ENCODE data around the gene PNMA6E.
"Not testable (repeated sequence)": the region's sequence is repeated elsewhere in the genome, so short reads cannot be mapped to it uniquely, and the experiment has no call there.

PNMA6E gene

GRCh38 chrX:153406011-153406410 is 4.9 kb upstream of the PNMA6E start:
- in situ Hi-C loops (cut with MboI; ENCODE audit: low pct_unique_long_range_greater_than_20kb, low sequenced_read_pairs, unreplicated experiment), result no loop called here
- no peak for TF ChIP-seq CTCF (IDR thresholded peaks at IDR 0.05; ENCODE audit: extremely low read depth, insufficient read depth, missing control alignments)
- no peak for DNase-seq (ENCODE audit: low spot score)

GRCh38 chrX:153405426-153405825 is 4.3 kb upstream of the PNMA6E start:
- TF ChIP-seq CTCF (IDR thresholded peaks at IDR 0.05; ENCODE audit: extremely low read depth, insufficient read depth, missing control alignments), result no peak

GRCh38 chrX:153404333-153404732 is 3.2 kb upstream of the PNMA6E start:
- in situ Hi-C loops (cut with MboI; ENCODE audit: low pct_unique_long_range_greater_than_20kb, low sequenced_read_pairs, unreplicated experiment), result not testable (repeated sequence)

More at GRCh38 chrX:153405426-153405825, 4.3 kb upstream of the PNMA6E start:
- in situ Hi-C loops (cut with MboI; ENCODE audit: low pct_unique_long_range_greater_than_20kb, low sequenced_read_pairs, unreplicated experiment), result no loop called here
- no peak for DNase-seq (ENCODE audit: low spot score)

GRCh38 chrX:153400146-153401132 is 711 bp downstream of the PNMA6E start:
- in situ Hi-C loops (cut with MboI; ENCODE audit: low pct_unique_long_range_greater_than_20kb, low sequenced_read_pairs, unreplicated experiment), result no loop called here
- peak; percentile 88 for DNase-seq (ENCODE audit: low spot score)
- TF ChIP-seq CTCF (IDR thresholded peaks at IDR 0.05; ENCODE audit: extremely low read depth, insufficient read depth, missing control alignments), result peak; percentile 96

More at GRCh38 chrX:153404333-153404732, 3.2 kb upstream of the PNMA6E start:
- DNase-seq (ENCODE audit: low spot score), result not testable (repeated sequence)

- no peak for TF ChIP-seq CTCF (IDR thresholded peaks at IDR 0.05; ENCODE audit: extremely low read depth, insufficient read depth, missing control alignments)
- no peak for DNase-seq (ENCODE audit: low spot score)
- in situ Hi-C loops (cut with MboI; ENCODE audit: low pct_unique_long_range_greater_than_20kb, low sequenced_read_pairs, unreplicated experiment), result no loop called here
Observed at GRCh38 chrX:153398275-153398960, 2.7 kb downstream of the PNMA6E start.

- no peak for TF ChIP-seq CTCF (IDR thresholded peaks at IDR 0.05; ENCODE audit: extremely low read depth, insufficient read depth, missing control alignments)
- in situ Hi-C loops (cut with MboI; ENCODE audit: low pct_unique_long_range_greater_than_20kb, low sequenced_read_pairs, unreplicated experiment), result no loop called here
- DNase-seq (ENCODE audit: low spot score), result no peak
Observed at GRCh38 chrX:153397256-153397960, 3.7 kb downstream of the PNMA6E start.
